ENCODE data around the gene MCFD2. TPM values are rescaled to one million over a fixed set of nuclear protein-coding genes. Genes with fewer than 3 reads are reported as not detected.

The MCFD2 gene
- polyA plus RNA-seq, 3 donors from 2014 or later = 18.6 to 38.1 (median 27.4) TPM

- Mint-ChIP-seq H3K27me3 (ENCODE audit: low read depth in 3 of 3) (peaks cover 0 to 4% (median 2%) of the 10 kb centered on the region in 3 donors), H3K9me3 (no peaks in the 10 kb centered on the region), H3K36me3 (no peaks in the 10 kb centered on the region), H3K4me1 (peaks cover 8 to 13% of the 10 kb centered on the region in 2 donors), H3K4me3 (no peak overlapping the region), H3K27ac (no peak overlapping the region)
- no peak for DNase-seq
Measured at GRCh38 chr2:46854260-46854659, 61.3 kb downstream of the MCFD2 start.

- no peaks in the 10 kb centered on the region for H3K36me3 Mint-ChIP-seq
- H3K27ac Mint-ChIP-seq = no peak overlapping the region
- no peaks in the 10 kb centered on the region for H3K4me1 Mint-ChIP-seq
- peaks cover 0 to 4% (median 2%) of the 10 kb centered on the region in 3 donors for H3K27me3 Mint-ChIP-seq (ENCODE audit: low read depth in 3 of 3)
- no peak overlapping the region for H3K4me3 Mint-ChIP-seq
- H3K9me3 Mint-ChIP-seq = peaks cover 0 to 2% (median 0%) of the 10 kb centered on the region in 6 donors
- DNase-seq = no peak
Measured at GRCh38 chr2:46852598-46852997, 63.0 kb downstream of the MCFD2 start.

- Mint-ChIP-seq H3K4me3 (no peak overlapping the region), H3K4me1 (no peaks in the 10 kb centered on the region), H3K9me3 (peaks cover 0 to 2% (median 0%) of the 10 kb centered on the region in 6 donors), H3K27ac (no peak overlapping the region), H3K27me3 (ENCODE audit: low read depth in 3 of 3) (peaks cover 0 to 4% (median 2%) of the 10 kb centered on the region in 3 donors), H3K36me3 (no peaks in the 10 kb centered on the region)
- DNase-seq = no peak
Measured at GRCh38 chr2:46852124-46852523, 63.5 kb downstream of the MCFD2 start.

Other genes starting within 250 kb of the MCFD2 start
- 1 to 10 TPM; 3.9 to 6.4 (median 5.4) TPM for gene SOCS5, start 216.5 kb downstream of the MCFD2 start, polyA plus RNA-seq
- 10 to 100 TPM in 1 of 3 donors, 1 to 10 TPM in 2; 7.1 to 11.7 (median 9.6) TPM for gene TTC7A, start 25.4 kb upstream of the MCFD2 start, polyA plus RNA-seq
- gene STPG4, start 239.5 kb upstream of the MCFD2 start, polyA plus RNA-seq = under 1 TPM in 1 of 3 donors, not detected in 2; 0.24 TPM